C4-2B (cell line): ENCODE measurements around the gene PDE8B.
"Not testable (repeated sequence)": the region's sequence is repeated elsewhere in the genome, so short reads cannot be mapped to it uniquely, and the experiment has no call there.

Experiments
- H3K27ac ChIP-seq: fragments of 450-650 bp; 2 replicates; pipeline ENCODE4 v1.5.1; 2017
- ZFX ChIP-seq: fragments of 450-650 bp; IDR thresholded peaks from 2 replicates; pipeline ENCODE4 v1.6.1; 2017
- TF ChIP-seq, protein P1 (sequence below): fragments of 450-650 bp; conservative IDR thresholded peaks from 2 replicates; pipeline ENCODE4 v1.5.1; 2017; ENCODE audit warnings: mild to moderate bottlenecking

PDE8B gene

DNA sequence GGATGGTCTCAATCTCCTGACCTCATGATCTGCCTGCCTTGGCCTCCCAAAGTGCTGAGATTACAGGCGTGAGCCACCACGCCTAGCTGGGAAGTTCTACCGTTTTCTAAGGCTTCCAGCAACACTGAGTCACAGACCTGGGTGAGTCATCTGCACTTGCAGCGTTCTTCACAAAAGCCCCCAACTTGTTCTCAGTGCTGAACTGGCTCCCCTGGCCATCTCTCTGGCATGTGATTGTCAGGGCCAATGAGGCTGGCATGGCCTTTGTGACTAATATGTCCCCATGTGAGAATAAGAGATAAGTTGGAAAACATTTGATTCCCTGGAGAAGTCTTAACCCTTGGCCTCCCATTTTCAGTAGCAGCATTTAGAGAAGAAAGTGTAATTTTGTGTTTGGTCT, 157.3 kb downstream of the PDE8B start:
- no peak for TF ChIP-seq ZFX
- TF ChIP-seq, protein P1, sequence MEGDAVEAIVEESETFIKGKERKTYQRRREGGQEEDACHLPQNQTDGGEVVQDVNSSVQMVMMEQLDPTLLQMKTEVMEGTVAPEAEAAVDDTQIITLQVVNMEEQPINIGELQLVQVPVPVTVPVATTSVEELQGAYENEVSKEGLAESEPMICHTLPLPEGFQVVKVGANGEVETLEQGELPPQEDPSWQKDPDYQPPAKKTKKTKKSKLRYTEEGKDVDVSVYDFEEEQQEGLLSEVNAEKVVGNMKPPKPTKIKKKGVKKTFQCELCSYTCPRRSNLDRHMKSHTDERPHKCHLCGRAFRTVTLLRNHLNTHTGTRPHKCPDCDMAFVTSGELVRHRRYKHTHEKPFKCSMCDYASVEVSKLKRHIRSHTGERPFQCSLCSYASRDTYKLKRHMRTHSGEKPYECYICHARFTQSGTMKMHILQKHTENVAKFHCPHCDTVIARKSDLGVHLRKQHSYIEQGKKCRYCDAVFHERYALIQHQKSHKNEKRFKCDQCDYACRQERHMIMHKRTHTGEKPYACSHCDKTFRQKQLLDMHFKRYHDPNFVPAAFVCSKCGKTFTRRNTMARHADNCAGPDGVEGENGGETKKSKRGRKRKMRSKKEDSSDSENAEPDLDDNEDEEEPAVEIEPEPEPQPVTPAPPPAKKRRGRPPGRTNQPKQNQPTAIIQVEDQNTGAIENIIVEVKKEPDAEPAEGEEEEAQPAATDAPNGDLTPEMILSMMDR, result no peak
- no peak overlapping the region for H3K27ac ChIP-seq

GRCh38 chr5:77368367-77368766, 157.9 kb downstream of the PDE8B start:
- TF ChIP-seq, protein P1, result no peak
- TF ChIP-seq ZFX, result no peak
- no peak overlapping the region for H3K27ac ChIP-seq

DNA sequence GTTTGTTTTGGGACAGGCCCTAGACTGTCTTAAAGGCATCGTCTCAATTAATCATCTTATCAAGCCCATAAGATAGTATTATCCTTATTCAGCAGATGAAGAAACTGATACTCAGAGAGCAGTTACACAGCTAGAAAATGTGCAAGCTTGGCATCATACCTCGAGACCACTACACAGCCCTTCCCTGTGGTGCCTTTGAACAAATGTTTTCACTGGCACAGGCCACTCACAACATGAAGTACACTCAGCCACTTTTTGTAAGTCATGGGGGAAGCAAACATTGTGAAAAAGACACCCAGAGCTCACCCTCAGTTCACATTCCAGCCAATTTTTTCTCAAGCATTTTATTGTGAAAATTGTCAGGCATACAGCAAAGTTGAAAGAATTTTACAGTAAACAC, 159.1 kb downstream of the PDE8B start:
- TF ChIP-seq, protein P1, result no peak
- TF ChIP-seq ZFX, result no peak
- no peak overlapping the region; the same call in 1 of the 2 replicates for H3K27ac ChIP-seq

- TF ChIP-seq, protein P1, result no peak
- no peak for TF ChIP-seq ZFX
- no peak overlapping the region for H3K27ac ChIP-seq
Measured at GRCh38 chr5:77374686-77375085, 164.2 kb downstream of the PDE8B start.

GRCh38 chr5:77376609-77377300, 166.3 kb downstream of the PDE8B start:
- TF ChIP-seq, protein P1, result no peak
- no peak for TF ChIP-seq ZFX
- no peak overlapping the region for H3K27ac ChIP-seq

DNA sequence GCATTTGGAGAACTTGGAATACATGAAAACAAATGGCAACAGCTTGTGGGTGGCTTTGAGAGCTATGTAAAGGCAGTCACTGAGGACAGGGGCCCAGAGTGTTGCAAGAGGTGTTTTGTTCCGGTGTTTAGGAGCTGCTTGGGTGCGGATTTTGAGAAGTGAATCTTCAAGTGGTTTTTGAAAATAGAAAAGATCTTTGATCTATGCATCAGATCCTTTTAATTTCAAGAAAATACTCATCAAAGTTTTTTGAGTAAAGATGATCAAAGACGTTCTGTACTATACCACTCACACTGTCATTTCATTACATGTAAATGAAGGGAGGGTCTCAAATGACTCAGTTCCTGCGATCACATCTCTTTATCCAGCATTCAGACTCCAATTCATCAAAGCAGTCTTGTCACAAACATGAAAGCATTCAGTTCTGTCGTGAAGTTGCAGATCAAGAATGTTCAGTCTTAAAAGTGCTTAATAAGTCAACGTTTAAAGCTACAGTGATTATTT, 169.1 kb downstream of the PDE8B start:
- H3K27ac ChIP-seq, result no peak overlapping the region
- no peak for TF ChIP-seq ZFX
- TF ChIP-seq, protein P1, result no peak

- no peak overlapping the region for H3K27ac ChIP-seq
- TF ChIP-seq, protein P1, result no peak
- no peak for TF ChIP-seq ZFX
Measured at GRCh38 chr5:77380636-77381035, 170.2 kb downstream of the PDE8B start.

DNA sequence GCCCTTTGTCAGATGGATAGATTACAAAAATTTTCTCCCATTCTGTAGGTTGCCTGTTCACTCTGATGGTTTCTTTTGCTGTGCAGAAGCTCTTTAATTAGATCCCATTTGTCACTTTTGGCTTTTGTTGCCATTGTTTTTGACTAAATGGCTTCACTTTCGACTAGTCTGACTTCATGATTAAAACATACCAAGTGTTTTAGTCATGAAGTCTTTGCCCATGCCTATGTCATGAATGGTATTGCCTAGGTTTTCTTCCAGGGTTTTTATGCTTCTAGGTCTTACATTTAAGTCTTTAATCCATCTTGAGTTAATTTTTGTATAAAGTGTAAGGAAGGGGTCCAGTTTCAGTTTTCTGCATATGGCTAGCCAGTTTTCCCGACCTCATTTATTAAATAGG, 172.9 kb downstream of the PDE8B start:
- not testable (repeated sequence) for H3K27ac ChIP-seq

DNA sequence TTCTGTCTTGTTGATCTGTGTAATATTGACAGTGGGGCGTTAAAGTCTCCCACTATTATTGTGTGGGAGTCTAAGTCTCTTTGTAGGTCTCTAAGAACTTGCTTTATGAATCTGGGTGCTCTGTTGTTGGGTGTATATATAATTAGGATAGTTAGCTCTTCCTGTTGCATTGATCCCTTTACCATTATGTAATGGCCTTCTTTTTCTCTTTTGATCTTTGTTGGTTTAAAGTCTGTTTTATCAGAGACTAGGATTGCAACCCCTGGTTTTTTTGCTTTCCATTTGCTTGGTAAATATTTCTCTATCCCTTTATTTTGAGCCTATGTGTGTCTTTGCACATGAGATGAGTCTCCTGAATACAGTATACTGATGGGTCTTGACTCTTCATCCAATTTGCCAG, 175.9 kb downstream of the PDE8B start:
- H3K27ac ChIP-seq, result not testable (repeated sequence)
